ENCODE results near the gene KIAA1755.

KIAA1755 gene

DNA sequence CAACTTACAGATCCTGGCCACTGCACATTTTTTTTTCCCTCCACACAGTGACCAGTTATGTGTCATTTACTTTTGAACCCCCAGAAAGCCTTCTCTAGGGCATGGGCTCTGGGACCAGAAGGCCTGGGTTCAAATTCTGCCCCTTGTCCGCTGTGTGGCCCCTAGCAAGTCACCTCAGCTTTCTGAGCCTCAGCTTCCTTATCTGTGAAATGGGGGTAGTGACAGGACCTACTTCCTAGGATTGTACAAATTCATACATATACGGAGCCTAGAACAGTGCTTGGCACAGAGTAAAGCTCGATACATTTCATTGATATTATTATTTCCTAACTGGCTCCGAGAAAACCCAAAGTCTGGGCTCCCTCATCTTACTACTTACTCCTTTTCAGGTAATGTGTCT, 45.0 kb upstream of the KIAA1755 start:
- in situ Hi-C loops (cut with HindIII; ENCODE audit: low pct_ligation_motif_present, low sequenced_read_pairs) = no loop called here
- no peaks in the 10 kb centered on the region for H3K36me3 ChIP-seq (replicated peaks)
- no peak overlapping the region for H3K4me3 ChIP-seq (ENCODE audit: low read depth, low read length)
- TF ChIP-seq, protein P1, sequence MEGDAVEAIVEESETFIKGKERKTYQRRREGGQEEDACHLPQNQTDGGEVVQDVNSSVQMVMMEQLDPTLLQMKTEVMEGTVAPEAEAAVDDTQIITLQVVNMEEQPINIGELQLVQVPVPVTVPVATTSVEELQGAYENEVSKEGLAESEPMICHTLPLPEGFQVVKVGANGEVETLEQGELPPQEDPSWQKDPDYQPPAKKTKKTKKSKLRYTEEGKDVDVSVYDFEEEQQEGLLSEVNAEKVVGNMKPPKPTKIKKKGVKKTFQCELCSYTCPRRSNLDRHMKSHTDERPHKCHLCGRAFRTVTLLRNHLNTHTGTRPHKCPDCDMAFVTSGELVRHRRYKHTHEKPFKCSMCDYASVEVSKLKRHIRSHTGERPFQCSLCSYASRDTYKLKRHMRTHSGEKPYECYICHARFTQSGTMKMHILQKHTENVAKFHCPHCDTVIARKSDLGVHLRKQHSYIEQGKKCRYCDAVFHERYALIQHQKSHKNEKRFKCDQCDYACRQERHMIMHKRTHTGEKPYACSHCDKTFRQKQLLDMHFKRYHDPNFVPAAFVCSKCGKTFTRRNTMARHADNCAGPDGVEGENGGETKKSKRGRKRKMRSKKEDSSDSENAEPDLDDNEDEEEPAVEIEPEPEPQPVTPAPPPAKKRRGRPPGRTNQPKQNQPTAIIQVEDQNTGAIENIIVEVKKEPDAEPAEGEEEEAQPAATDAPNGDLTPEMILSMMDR (IDR thresholded peaks at IDR 0.05; ENCODE audit: low read depth, low read length, missing control alignments) = no peak
- no peak overlapping the region for H3K27ac ChIP-seq
- DNase-seq = no peak
- H3K27me3 ChIP-seq (replicated peaks) = no peaks in the 10 kb centered on the region

DNA sequence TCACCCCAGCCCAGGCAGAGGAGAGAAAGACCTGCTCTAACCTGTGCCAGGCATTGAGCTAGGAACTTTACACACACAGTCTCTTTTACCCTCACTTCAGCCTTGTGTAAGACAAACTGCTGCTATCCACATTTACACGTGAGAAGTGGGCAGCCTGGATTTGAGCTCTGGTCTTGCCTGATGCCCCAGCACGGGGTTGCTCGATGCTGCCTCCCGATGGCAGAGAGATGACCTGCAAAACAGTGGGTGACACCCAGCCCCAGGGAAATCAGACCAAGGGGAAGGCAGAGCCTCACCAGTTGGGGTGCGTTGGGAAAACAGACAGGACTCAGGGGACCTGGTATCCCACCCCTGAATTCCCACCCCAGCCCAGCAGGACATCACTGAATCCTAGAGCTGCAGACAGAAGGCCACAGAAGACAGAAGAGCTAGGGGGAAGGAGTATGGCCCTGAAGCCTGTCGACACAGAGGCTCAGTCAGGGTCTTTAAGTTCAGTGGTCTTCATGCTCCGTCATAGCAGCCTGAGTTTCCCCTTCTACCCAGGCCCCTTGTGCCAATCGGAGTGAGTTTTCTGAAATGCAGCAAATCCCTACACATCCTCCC, 44.4 kb upstream of the KIAA1755 start:
- no peak overlapping the region for H3K27ac ChIP-seq
- no peaks in the 10 kb centered on the region for H3K27me3 ChIP-seq (replicated peaks)
- H3K4me3 ChIP-seq (ENCODE audit: low read depth, low read length) = no peak overlapping the region
- in situ Hi-C loops (cut with HindIII; ENCODE audit: low pct_ligation_motif_present, low sequenced_read_pairs) = no loop called here
- TF ChIP-seq, protein P1 (IDR thresholded peaks at IDR 0.05; ENCODE audit: low read depth, low read length, missing control alignments) = peak; percentile 82
- H3K36me3 ChIP-seq (replicated peaks) = no peaks in the 10 kb centered on the region
- DNase-seq = peak; percentile 49

DNA sequence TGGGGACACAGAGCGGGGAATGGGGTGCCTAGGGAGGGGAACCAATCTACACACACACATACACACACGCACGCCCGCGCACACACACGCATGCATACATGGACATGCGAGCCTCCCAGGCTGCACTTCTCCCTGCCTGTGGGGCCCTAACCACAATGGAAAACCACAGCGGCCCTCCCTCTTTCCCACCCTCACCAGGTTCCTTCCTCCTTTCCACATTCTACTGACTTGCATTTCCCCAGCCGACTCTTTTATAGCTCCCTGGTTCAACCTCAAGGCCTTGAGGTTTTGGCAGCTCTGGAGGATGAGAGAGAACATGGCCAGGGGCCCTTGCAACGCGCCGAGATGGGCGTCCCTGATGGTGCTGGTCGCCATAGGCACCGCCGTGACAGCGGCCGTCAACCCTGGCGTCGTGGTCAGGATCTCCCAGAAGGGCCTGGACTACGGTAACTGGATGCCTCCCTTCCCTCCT, 43.4 kb upstream of the KIAA1755 start, which contains the start of gene BPI:
BPI (plus strand) TSS at position 249 of the 472 bp plus-strand sequence; CDS start at position 317, 68 bp downstream.
- Histone ChIP-seq H3K36me3 (replicated peaks) (no peaks in the 10 kb centered on the region), H3K27ac (no peak within 1 kb of the TSS), H3K27me3 (replicated peaks) (no peaks in the 10 kb centered on the region), H3K4me3 (ENCODE audit: low read depth, low read length) (no peak within 1 kb of the TSS)
- no peak for DNase-seq
- TF ChIP-seq, protein P1 (IDR thresholded peaks at IDR 0.05; ENCODE audit: low read depth, low read length, missing control alignments) = no peak
- in situ Hi-C loops (cut with HindIII; ENCODE audit: low pct_ligation_motif_present, low sequenced_read_pairs) = no loop called here

DNA sequence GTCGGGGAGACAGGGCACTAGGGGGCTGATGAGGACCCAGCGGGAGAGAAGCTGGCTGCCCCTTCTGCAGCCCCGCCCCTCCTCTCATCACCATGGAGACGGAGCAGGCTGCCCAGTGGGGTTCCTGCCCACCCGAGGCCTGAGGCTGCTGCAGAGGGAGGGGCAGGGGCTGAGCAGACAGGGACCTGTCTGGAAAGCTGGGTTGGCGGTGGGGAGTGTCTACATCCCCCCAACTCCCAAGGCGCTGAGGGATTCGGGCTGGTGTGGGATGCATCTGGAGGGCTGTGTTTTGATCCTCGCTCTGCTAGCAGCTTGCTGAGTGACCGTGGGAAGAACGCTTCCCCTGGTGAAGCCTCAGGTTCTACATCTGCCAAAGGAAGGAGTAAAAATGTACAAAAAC, 42.3 kb upstream of the KIAA1755 start:
- TF ChIP-seq, protein P1 (IDR thresholded peaks at IDR 0.05; ENCODE audit: low read depth, low read length, missing control alignments) = no peak
- H3K4me3 ChIP-seq (ENCODE audit: low read depth, low read length) = no peak overlapping the region
- in situ Hi-C loops (cut with HindIII; ENCODE audit: low pct_ligation_motif_present, low sequenced_read_pairs) = no loop called here
- DNase-seq = no peak
- no peaks in the 10 kb centered on the region for H3K27me3 ChIP-seq (replicated peaks)
- H3K27ac ChIP-seq = no peak overlapping the region
- H3K36me3 ChIP-seq (replicated peaks) = no peaks in the 10 kb centered on the region

DNA sequence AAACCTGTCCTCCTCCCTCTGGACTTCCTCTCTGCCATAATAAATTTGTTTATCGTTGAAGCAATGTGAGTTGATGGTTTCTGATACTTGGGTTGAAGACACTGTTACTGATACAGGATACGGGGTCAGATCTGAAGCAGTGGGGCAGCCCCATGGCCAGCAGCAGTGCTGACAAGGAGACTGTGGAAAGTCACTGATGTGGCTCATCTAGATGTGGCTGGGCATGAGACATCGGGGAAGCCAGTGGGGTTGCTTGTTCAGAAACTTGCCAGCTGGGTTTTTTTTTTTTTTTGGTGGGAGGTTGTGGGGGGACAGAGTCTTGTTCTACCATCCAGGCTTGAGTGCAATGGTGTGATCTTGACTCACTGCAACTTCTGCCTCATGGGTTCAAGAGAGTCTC, 40.8 kb upstream of the KIAA1755 start:
- H3K27me3 ChIP-seq (replicated peaks) = no peaks in the 10 kb centered on the region
- H3K36me3 ChIP-seq (replicated peaks) = no peaks in the 10 kb centered on the region
- no peak overlapping the region for H3K27ac ChIP-seq
- H3K4me3 ChIP-seq (ENCODE audit: low read depth, low read length) = no peak overlapping the region
- no peak for DNase-seq
- in situ Hi-C loops (cut with HindIII; ENCODE audit: low pct_ligation_motif_present, low sequenced_read_pairs) = no loop called here
- TF ChIP-seq, protein P1 (IDR thresholded peaks at IDR 0.05; ENCODE audit: low read depth, low read length, missing control alignments) = no peak

DNA sequence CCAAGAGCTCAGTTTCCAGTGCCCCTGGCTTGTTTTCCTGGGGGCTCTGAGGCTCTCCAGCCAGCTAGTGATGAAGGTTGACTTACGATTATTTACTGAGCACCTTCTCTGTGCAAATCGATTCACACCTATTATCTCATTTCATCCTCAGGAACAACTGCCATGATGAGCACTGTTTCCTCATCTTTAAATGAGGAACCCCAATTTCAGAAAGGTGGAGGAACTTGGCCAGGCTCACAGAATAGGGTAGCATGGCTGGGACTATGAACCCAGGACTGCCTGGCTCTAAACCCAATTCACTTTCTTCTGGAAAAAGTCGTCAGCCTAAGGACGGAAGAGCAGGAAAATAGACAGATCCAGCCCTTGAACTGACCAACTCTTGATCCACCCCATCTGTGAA, 39.9 kb upstream of the KIAA1755 start:
- Histone ChIP-seq H3K27ac (no peak overlapping the region), H3K4me3 (ENCODE audit: low read depth, low read length) (no peak overlapping the region), H3K27me3 (replicated peaks) (no peaks in the 10 kb centered on the region), H3K36me3 (replicated peaks) (no peaks in the 10 kb centered on the region)
- in situ Hi-C loops (cut with HindIII; ENCODE audit: low pct_ligation_motif_present, low sequenced_read_pairs) = no loop called here
- DNase-seq = no peak
- TF ChIP-seq, protein P1 (IDR thresholded peaks at IDR 0.05; ENCODE audit: low read depth, low read length, missing control alignments) = no peak

Data from brain microvascular endothelial cell (primary cell).